Fibroblast of skin of left quadriceps (primary cell): ENCODE data around the gene TEX261.
A peak's percentile ranks its signal among the peaks of the same experiment; 100 is the strongest.

Experiments
- DNase-seq, 2 experiments: peaks; one replicate each; pipeline ENCODE4 v3.0.0-alpha.2; 2013; ENCODE audit warnings: low read depth in 2 of 2

The TEX261 gene

DNA sequence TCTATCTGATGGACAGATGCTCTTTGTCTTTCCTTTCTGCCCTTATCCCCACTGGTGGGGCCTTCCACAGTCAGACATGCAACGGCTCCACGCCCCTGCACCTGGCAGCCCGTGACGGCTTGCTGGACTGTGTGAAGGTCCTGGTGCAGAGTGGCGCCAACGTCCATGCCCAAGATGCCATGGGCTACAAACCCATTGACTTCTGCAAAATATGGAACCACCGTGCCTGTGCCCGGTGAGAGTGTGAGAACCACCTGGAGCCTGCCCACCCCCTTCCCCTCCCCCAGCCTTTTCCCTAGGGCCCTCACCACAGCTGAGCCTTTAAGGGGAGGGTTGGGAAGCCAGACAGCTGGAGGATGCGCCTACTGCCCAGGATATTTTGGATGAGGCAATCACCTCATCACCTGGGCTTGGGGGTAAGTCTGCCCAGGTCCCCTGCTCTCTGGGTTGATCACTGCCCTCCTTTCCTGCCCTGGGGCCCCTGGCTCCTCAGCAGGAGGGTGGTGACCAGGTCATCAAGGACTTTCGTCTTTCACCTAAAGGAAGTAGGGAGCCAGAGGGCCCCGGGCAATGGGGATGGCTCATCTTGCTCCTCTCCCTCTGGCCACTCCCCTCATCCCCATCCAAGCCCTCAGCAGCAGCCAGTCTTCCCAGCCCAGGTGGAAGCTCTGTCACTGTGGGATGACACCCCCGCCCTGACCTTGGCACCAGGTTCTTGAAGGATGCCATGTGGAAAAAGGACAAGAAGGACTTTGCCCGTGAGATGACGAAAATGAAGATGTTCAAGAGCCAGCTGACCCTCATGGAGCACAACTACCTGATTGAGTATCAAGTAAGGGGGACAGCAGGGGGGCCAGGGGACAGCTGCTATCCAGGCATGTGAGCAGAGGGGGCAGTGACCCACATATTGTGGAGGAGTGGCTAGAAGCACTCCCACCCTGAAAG, 12.5 kb downstream of the TEX261 start:
- DNase-seq: no peak

DNA sequence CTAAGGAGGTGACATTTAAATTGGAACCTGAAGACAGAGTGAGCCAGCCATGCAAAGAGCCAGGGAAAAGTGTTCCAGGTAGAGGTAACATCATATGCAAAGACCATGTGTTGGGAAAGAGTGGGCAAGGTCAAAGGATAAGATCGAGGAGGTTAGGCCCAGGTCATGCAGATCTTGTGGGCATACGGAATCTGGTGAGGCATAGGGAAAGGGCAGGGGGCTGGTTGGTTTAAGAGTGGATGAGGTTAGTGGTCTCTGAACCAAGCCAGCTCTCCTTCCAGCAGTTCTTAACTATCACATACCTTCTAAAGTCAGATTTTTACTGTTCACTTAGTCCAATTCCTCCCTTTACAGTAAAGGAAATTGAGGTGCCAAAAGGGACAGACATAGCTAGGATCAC, 13.3 kb downstream of the TEX261 start:
- no peak for DNase-seq

DNA sequence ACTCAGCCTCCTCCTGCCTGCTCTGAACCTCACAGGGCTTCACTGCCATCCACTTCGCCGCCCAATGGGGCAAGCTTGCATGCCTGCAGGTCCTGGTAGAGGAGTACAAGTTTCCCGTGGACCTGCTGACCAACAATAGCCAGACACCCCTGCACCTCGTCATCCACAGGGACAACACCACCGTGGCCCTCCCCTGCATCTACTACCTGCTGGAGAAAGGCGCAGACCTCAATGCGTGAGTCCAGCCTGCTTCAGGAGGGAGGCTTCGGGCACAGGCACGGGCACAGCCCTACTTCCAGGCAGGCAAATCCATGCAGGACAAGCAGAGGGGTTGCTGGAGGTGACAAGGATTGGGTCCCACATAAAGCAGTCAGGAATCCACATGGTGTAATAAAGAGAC, 15.0 kb downstream of the TEX261 start:
- DNase-seq: no peak

DNA sequence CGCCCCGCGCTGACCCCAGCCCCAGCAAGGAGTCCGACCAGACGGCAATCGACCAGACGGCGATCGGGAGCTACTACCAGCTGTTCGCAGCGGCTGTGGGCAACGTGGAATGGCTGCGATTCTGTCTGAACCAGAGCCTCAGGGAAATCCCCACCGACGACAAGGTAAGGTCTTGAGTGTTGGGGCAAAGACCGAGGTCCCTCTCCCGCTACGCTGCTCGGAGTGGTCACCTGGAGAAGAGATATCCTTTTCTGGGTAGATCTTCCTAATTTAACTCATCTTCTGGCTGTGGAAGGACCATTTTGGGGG, 15.5 kb downstream of the TEX261 start:
- DNase-seq: no peak

DNA sequence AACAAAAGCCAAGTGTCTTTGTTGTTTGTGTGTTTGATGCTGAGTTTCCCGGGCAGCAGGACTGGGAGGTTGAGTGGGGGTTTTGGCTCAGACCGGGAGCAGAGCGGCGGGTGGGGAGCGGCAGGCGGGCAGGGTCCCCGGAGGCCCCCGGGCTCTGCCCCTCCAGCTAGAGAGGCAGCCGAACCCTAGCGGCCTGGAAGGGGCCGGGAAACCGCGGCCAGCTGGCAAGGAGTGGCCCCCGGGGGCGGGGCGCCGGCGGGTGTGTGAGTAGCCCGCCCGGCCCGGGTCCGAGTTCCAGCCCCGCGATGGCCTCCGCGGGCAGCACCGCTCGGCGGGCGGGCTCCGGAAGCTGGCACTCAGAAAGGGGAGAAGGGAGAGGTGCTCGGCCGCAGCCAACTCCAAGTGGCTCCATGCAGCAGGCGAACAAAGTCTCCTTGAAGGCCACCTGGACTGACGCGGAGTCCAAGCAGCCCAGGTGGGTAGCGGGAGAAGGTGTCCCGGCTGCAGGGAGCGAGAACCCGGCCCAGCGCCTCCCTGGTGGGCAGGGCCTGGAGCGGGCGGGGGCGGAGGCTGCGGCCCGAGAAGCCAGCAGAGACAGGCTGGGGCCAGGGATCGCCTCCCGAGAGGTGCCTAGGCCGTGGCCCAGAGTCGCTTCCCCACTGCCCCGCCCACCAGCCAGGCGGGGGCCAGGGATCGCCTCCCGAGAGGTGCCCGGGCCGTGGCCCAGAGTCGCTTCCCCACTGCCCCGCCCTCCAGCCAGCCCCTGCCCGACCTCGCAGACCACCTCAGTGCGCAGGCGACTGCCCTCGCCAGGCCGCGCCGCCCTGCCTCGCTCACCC, 16.1 kb downstream of the TEX261 start, which contains the start of gene ANKRD53:
TSS of gene ANKRD53 (plus strand) at position 290 of the 839 bp plus-strand sequence. CDS start at position 306, 16 bp downstream.
- no peak for DNase-seq

DNA sequence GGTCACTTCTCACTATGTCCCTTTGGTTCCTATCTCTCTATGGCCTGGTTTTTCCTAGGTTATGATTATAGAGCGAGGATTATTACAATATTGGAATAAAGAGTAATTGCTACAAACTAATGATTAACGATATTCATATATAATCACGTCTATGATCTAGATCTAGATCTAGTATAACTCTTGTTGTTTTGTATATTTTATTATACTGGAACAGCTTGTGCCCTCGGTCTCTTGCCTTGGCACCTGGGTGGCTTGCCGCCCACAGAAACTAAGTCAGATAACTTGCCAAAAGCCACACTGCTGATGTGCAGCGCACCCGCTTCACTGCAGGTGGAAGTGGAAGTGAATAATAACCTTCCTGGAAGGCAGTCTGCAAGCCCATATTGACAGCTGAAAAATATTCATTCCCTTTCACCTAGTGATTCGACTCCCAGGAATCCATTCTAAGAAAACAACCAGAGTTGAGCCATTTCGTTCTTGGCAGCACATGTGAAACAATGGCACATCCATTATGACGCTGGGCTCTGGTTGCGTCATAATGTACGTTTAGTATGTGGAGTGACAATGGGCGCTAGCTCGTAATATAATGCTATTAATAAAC, 17.0 kb downstream of the TEX261 start:
- DNase-seq: peak; percentile 52 to 53

DNA sequence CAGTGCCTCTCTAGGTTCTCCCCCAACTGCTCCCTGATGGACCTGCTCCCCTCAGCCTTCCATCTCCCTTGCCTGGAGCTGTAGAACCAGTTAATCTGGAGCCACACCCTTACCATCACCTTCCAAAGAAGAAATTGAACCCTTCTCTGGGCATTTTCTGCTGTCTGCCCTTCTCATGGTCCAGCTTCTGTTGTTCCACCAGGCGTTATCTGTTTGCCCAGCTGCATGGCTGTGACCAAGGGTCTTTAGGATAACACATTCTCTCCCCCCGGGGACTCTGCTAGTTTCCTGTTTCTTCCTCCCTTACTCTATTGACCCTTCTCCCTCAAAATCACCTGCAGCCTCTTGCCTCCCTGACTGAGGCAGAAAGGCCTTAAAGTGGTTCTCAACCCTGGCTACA, 19.4 kb downstream of the TEX261 start:
- DNase-seq: no peak

DNA sequence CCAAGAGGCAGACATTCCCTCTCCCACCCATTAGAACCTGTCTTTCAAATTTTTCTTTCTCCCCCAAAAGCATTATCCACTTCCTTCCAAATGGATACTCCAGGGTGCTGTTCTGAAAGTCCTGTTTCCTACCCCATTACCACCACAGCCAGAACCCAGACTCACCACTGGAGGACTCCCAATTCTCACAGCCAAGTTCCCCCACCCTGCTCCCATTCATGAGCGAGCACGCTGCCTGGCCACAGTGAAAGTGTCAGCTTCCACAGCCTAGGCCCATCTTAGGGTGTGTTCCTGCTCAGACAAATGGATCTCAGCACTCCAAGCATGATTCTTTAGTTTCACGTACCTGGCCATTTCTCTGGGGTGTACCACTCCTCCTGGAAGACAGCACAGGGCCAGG, 20.1 kb downstream of the TEX261 start:
- DNase-seq: no peak

DNA sequence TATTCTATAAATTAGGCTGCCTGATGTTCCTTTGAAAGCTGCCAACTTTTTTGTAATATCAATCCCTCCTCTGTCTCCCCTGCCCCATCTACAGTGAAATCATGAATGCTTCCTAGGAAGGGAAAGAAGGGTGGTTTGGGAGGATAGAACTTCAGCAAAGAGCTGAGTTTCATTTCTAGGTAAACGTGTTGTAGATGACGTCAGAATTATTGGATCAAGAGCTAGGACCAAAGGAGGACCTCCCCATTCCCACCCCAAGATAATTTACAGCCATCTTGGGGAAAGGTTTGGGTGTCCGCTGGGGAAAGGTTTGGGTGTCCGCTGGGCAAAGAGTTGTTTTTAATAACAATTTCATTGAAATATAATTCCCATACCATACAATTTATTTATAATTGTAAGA, 27.5 kb downstream of the TEX261 start:
- no peak for DNase-seq

DNA sequence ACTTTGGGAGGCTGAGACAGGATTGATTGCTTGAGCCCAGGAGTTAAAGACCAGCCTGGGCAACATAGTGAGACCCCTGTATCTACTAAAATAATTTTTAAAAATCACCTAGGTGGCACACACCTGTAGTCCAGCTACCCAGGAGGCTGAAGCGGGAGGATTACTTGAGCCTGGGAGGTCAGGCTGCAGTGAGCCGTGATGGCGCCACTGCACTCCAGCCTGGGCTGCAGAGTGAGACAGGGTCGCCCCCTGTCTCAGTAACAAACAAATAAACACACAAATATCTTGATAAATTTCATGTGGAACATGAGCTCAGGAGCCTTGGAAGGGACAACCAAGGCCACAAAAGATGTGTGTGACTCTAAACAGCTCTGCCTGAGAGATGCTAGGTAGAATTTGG, 28.0 kb downstream of the TEX261 start:
- DNase-seq: no peak

DNA sequence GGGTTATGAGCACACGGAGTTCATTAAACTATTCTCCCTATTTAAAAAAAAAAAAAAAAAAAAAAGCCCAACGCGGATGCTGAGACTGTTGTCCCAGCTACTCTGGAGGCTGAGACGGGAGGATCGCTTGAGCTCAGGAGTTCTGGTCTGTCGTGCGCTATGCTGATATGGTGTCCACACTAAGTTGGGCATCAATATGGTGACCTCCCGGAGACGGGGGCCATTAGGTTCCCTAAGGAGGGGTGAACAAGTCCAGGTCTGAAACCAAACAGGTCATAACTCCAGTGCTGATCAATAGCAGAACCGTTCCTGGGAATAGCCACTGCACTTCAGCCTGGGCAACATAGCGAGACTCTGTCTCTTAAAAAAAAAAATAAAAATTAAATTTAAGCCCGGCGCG, 29.2 kb downstream of the TEX261 start:
- no peak for DNase-seq

DNA sequence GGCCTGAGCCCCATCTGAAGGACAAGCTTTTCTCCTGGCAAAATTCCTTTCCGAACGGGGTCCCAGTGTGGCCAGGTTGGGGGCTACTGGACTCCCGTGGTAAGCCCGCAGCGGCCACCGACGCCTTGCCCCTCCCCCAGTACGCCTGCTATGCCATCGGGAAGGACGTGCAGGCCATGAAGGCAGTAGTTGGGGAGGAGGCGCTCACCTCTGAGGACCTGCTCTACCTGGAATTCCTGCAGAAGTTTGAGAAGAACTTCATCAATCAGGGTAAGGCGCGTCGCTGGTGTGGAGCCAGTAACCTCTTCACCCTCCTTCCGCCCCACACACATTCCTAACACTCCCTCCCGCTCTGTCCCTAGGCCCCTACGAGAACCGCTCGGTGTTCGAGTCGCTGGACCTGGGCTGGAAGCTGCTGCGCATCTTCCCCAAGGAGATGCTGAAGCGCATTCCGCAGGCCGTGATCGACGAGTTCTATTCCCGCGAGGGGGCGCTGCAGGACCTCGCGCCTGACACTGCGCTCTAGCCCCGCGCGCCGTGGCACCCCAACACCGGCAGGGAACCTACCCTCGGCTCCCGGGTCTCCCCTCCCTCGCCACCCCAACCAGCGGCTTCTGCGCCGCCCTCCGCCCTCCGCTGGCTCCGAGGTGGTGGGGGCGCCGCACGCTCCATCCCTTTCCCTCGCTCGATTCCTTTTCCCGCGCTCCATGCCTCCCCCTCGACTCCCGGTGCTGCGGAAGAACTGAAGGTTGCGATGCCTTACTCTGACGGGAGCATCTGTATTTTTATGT, 29.9 kb downstream of the TEX261 start:
- no peak for DNase-seq

DNA sequence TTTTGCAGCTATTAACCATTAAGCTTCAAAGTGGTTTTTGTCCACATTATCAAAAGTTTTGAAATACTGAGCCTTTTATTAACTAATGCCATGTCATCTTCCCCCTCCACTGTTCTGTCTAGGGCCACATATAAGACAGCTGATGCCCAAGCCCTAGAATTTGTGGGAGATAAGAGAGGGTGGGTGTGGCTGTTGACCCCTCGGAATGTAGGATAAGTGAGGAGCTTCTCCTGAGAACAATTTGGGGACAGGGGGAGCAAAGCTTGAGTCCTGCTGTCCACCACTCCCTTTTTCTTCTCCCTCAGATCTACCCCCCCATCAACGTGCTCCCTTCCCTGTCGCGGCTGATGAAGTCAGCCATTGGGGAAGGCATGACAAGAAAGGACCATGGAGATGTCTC, 30.5 kb downstream of the TEX261 start:
- no peak for DNase-seq

DNA sequence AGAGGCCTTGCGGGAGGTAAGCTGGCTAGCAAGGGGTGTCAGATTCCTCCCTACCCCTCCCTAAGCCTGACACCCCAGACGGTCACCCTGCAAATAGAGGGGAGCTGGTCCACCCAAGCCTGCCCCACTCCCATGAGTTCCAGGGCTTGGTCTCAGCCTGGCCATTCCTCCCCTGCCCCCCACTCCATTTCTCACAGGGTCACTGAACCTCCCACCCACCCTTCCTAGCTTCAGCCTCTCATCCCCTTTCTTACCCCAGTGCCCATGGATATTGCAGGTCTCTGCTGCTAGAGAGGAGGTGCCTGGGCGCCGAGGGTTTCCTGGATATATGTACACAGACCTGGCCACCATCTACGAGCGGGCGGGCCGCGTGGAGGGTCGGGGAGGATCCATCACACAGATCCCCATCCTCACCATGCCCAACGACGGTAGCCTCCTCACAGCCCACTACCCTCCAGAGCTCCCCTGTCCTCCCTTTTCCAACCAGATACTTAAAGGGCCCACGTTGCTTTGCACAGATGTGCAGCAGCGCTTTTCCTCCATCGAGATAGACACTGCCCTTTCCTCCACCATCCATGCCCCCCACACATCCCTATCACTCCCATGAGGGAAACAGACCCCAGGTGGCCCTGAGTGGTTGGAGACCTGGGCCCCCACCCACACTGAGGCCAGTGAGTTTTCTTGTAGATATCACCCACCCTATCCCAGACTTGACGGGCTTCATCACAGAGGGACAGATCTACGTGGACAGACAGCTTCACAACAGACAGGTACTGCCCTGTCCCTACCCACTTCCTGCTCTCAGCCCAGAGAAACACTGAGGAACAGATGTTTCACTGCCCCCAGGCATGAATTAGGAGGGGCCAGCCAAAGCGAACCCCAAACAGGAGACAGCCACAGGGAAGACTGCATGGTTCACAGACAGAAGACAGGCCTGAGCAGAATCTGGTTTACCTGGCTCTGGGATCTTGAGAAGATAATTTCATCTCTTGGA, 31.5 kb downstream of the TEX261 start:
- no peak for DNase-seq

DNA sequence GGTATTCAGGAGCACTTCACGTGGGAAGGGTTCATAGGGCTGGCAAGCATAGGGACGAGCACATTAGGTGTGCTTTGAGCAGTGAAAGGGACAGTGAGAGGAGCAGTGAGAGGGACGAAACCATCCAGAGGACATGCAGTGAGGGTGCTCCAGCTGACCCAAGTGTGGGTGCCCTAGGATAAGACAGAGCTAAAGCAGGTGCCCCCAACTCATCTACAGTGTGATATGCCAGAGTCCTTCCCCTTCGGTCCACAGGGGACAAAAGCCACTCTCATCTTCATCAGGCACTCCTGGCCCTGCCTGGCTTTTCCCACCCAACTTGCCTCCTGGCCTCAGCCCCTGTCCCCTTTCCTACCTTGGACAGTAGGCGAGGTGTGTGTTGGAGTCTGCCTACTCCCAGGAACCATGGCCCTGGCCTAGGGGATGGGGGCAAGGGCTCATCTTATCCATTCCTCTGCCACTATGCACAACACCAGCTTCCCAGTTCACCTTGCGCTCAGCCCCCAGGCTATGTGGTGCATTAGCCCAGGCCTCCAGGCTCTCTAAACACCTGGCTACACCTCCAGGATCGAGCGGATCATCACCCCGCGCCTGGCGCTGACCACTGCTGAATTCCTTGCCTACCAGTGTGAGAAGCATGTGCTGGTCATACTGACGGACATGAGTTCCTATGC, 32.3 kb downstream of the TEX261 start:
- no peak for DNase-seq

DNA sequence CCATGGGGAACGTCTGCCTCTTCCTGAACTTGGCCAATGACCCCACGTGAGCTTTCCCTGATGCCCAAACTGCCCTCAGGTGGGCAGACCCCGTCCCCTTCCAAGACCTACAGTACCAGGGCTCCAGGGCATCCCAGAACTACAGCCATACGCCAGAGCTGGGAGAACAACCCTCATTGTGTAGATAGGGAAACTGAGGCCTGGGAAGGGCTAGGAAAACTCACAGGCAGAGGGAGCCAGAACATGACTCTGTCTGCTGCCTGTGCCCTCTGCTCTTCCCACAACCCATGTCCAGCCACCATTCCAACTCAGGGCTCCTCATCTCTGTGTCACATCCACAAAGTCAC, 33.1 kb downstream of the TEX261 start:
- no peak for DNase-seq

DNA sequence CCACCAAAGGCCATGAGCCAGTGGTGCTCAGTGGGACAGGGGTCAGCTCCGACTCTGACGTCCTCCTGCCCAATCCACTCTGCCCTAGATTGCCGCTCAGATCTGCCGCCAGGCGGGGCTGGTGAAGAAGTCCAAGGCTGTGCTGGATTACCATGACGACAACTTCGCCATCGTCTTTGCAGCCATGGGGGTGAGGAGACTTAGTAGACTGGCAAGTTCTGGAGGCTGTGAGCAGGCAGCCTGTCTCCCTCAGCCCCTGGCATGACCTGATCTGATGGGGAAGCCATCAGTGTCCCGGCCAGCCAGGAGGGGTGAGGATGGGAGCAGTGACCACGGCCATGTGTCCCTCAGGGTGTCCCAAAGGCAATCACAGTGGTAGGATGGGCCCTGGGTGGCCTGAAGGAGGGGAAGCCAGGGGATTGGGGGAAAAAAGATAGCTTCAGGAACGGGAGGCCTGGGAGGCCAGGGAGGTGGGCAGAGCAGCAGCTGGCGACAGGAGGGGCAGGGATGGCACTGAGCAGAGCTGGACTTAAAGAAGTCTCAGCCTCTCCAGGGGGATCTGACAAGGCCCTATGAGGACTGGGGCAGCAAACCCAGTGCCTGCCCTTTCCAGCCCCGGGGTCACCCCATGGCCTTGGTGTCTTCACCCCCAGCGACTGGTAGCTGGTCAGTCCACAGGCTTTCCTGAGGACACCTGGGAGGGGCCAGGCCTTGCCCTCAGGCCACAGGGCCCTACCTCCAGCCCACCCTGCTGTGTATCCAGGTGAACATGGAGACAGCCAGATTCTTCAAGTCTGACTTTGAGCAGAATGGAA, 33.6 kb downstream of the TEX261 start:
- DNase-seq: no peak

DNA sequence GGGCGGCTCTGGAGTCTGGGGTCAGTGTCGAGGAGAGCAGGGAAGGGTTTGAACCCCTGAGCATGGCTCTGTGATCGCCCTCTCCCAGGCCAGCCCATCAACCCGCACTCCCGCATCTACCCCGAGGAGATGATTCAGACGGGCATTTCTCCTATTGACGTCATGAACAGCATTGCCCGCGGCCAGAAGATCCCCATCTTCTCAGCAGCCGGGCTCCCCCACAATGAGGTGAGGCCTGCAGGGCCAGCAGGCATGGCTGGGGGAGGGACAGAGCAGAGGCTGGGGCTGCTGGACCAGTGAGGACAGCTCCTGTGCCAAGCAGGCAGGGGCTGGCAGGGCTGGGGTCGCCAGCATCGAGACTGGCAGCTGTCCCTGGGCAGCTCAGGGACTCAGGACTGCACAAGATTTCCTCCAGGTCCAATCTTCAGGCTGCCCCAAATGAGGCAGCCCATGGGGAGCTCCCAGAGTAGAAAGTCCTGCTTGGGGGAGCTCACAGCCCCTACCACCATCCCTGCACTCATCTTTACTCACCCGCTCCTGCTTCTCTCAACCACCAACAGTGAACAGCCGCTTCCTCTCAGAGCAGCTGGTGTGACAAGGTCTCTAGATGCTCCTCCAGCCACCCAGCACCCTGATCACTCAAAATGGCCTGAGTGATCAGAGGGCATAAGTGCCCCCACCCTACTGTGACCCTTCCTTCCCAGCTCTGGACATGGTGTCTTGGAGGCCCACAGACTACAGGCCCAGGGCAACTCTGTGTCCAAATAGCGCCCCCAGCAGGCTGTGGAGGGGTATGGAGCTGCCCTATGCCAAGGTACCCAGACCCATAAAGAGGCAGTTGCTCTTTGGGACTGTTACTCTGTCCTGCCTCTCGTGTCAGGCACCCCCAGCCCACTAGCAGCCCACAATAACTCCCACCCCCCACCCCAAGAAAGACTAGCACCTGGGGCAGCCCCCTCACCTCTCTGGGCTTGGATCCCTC, 34.5 kb downstream of the TEX261 start:
- DNase-seq: no peak
